H1 (cell line): ENCODE data around the gene POM121L2. TPM values are rescaled to one million over a fixed set of nuclear protein-coding genes. Genes with fewer than 3 reads are reported as not detected.

ENCODE experiments used
- ASH2L ChIP-seq: fragments of 200-600, 300-600 bp; sonication (generic); IDR thresholded peaks from one replicate; pipeline ENCODE4 v1.7.1; 2017; ENCODE audit warnings: low read length
- EZH2 ChIP-seq: fragments of 200-600 bp; sonication (generic); IDR thresholded peaks from 2 replicates; pipeline ENCODE4 v1.7.1; 2012; ENCODE audit warnings: low read depth, mild to moderate bottlenecking, moderate library complexity, low read length, inconsistent platforms; ENCODE audit not compliant: severe bottlenecking
- RBBP5 ChIP-seq: IDR thresholded peaks from 2 replicates; pipeline ENCODE4 v1.7.1; 2012; ENCODE audit warnings: low read depth, mild to moderate bottlenecking, inconsistent platforms, low read length, moderate library complexity, borderline replicate concordance
- SAP30 ChIP-seq: fragments of 300-600 bp; sonication (generic); IDR thresholded peaks from 2 replicates; pipeline ENCODE4 v1.7.1; 2012; ENCODE audit warnings: low read length, moderate library complexity, mild to moderate bottlenecking, inconsistent platforms; ENCODE audit not compliant: insufficient read depth, insufficient replicate concordance
- SIN3A ChIP-seq, 2 experiments: IDR thresholded peaks in 1 of 2; conservative IDR thresholded peaks in 1 of 2; 2 replicates each; pipeline ENCODE4 v1.6.1; 2011 to 2012; ENCODE audit warnings: low read length in 2 of 2, improper control_type of control experiment in 1 of 2, low read depth in 1 of 2, mild to moderate bottlenecking in 1 of 2
- SUZ12 ChIP-seq: fragments of 200-600 bp; sonication (generic); IDR thresholded peaks from 2 replicates; pipeline ENCODE4 v1.6.1; 2012; ENCODE audit warnings: mild to moderate bottlenecking, inconsistent platforms, low read length, moderate library complexity, mixed read lengths
- TAF1 ChIP-seq: IDR thresholded peaks from 2 replicates; pipeline ENCODE4 v1.6.1; 2011; ENCODE audit warnings: mild to moderate bottlenecking, low read depth, low read length
- TEAD4 ChIP-seq: IDR thresholded peaks from 2 replicates; pipeline ENCODE4 v1.6.1; 2012; ENCODE audit warnings: low read depth, low read length, inconsistent platforms, mixed read lengths
- polyA plus RNA-seq, 7 experiments: library from polyadenylated mRNA; depleted of rRNA in 3 of 7; stranded (reverse) in 5 of 7; unstranded in 2 of 7; fragments of >200 nt in 5 of 7; fragments of 200-250 nt in 2 of 7; gene quantifications; 1 replicate in 5 of 7; 2 replicates in 1 of 7; 4 replicates in 1 of 7; pipeline versions ENCODE4 v1.2.1 to v1.2.3, GENCODE V29; 2011 to 2013; ENCODE audit warnings: missing spikeins in 2 of 7, mixed read lengths in 2 of 7
- total RNA-seq: library from RNA; stranded (reverse); fragmentation: NEBNext Ultra II Directional; extraction: Animal tissue kit (Norgen Biotek cat#: 25700); gene quantifications from 2 replicates; pipeline ENCODE4 v1.2.1, GENCODE V29; 2021
- TF ChIP-seq, protein P1 (sequence below): IDR thresholded peaks from 2 replicates; pipeline ENCODE4 v1.6.1; 2012; ENCODE audit warnings: low read length, inconsistent platforms

Gene POM121L2
- total and polyA plus RNA-seq, 2 of the 8 experiments (the other 6 are each of a cell fraction or from before 2014, with no cell fraction given) = 0.05 to 0.09 TPM

DNA sequence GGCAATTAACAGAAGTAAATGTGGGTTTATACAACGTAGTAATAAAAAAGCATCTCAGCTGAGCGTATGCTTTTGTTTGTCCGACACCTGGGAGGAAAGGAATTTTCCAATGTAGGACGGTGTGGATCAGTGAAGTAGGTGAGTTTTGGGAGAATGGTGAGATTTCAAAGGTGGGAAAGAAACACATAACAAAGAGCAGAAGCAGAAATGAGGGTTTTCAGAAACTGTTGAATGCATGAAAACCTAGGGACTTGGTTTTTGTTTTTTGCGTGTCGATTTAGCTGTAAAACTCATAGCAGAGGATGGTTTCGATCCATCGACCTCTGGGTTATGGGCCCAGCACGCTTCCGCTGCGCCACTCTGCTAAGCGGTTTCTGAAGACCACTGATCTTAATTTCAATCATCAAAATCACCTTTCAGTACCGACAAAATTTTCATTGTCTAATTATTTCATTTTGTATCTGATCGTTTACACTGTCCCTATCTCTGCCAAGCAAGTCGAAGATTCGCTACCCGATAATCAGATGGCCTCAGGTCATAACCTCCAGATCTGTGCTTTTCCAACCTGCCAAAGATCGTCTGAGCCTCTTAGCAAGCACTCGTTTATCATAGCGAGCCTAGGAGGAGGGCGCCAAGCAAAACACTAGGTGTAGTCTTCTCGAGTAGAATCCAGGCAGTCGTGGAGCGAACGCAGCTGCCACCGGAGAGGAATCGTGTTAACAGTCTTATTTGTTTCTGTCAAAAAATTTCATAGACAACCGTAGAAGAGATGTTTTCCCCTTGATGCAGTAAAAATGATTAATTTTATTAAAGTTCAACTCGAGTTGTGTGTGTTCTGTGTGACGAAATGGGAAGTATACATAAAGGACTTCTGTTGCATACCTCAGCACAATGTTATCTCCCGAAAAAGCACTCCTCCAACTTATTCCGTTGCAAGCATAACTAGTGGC is 20.9 kb upstream of the POM121L2 start (continued):
- peak; percentile 100 for TF ChIP-seq RBBP5
- no peak for TF ChIP-seq SUZ12
- TF ChIP-seq SAP30 = no peak
- TF ChIP-seq EZH2 = no peak
- no peak for TF ChIP-seq TAF1
- peak; percentile 100 for TF ChIP-seq ASH2L
- TF ChIP-seq, protein P1, sequence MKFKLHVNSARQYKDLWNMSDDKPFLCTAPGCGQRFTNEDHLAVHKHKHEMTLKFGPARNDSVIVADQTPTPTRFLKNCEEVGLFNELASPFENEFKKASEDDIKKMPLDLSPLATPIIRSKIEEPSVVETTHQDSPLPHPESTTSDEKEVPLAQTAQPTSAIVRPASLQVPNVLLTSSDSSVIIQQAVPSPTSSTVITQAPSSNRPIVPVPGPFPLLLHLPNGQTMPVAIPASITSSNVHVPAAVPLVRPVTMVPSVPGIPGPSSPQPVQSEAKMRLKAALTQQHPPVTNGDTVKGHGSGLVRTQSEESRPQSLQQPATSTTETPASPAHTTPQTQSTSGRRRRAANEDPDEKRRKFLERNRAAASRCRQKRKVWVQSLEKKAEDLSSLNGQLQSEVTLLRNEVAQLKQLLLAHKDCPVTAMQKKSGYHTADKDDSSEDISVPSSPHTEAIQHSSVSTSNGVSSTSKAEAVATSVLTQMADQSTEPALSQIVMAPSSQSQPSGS = 0 out of 2 replicates have a peak, but pooled peaks have one; percentile 51
- no peak for TF ChIP-seq TEAD4
- TF ChIP-seq SIN3A (conservative IDR thresholded peaks at IDR 0.05 in 1 of 2, IDR thresholded peaks at IDR 0.05 in 1 of 2; ENCODE audit: low read depth in 1 of 2, low read length in 2 of 2) = no peak; a peak in 1 of 4 replicates
